CD1c-positive myeloid dendritic cell (primary cell): Measurements from ENCODE around the gene CEBPZOS.
"Not testable (repeated sequence)": the region's sequence is repeated elsewhere in the genome, so short reads cannot be mapped to it uniquely, and the experiment has no call there.

Experiments
- DNase-seq: peaks from one replicate; pipeline ENCODE4 v3.0.0-alpha.2; 2016; ENCODE audit errors: extremely low spot score

The CEBPZOS gene

GRCh38 chr2:37191253-37191652 is 5.0 kb upstream of the CEBPZOS start:
- no peak for DNase-seq

- DNase-seq: no peak
These were observed 4.5 kb upstream of the CEBPZOS start for GRCh38 chr2:37191747-37192146.

GRCh38 chr2:37192551-37192950 is 3.7 kb upstream of the CEBPZOS start:
- no peak for DNase-seq

GRCh38 chr2:37195862-37196319 is 405 bp upstream of the CEBPZOS start:
- not testable (repeated sequence) for DNase-seq

- DNase-seq: no peak
These were observed 2.4 kb downstream of the CEBPZOS start for GRCh38 chr2:37198681-37199065.

GRCh38 chr2:37201208-37201607 is 4.9 kb downstream of the CEBPZOS start:
- DNase-seq: no peak

GRCh38 chr2:37201766-37202165 is 5.5 kb downstream of the CEBPZOS start:
- DNase-seq: no peak

GRCh38 chr2:37203708-37204107 is 7.4 kb downstream of the CEBPZOS start:
- no peak for DNase-seq

- DNase-seq: not testable (repeated sequence)
These were observed 8.9 kb downstream of the CEBPZOS start for GRCh38 chr2:37205071-37205661.

GRCh38 chr2:37205689-37206341 is 9.5 kb downstream of the CEBPZOS start:
- no peak for DNase-seq

GRCh38 chr2:37206760-37207159 is 10.5 kb downstream of the CEBPZOS start:
- DNase-seq: not testable (repeated sequence)

GRCh38 chr2:37211212-37211611 is 14.9 kb downstream of the CEBPZOS start:
- DNase-seq: no peak

GRCh38 chr2:37211939-37212338 is 15.6 kb downstream of the CEBPZOS start:
- DNase-seq: no peak

GRCh38 chr2:37215250-37215649 is 19.0 kb downstream of the CEBPZOS start:
- peak; percentile 60 for DNase-seq

GRCh38 chr2:37219046-37219445 is 22.8 kb downstream of the CEBPZOS start:
- no peak for DNase-seq

GRCh38 chr2:37223131-37223530 is 26.8 kb downstream of the CEBPZOS start:
- no peak for DNase-seq

- no peak for DNase-seq
These were observed 27.8 kb downstream of the CEBPZOS start for GRCh38 chr2:37224063-37224462.

- DNase-seq: not testable (repeated sequence)
These were observed 28.8 kb downstream of the CEBPZOS start for GRCh38 chr2:37225129-37225528.

- no peak for DNase-seq
These were observed 30.6 kb downstream of the CEBPZOS start for GRCh38 chr2:37226863-37227262.

GRCh38 chr2:37228788-37229187 is 32.5 kb downstream of the CEBPZOS start:
- no peak for DNase-seq

- DNase-seq: peak; percentile 8
These were observed 34.3 kb downstream of the CEBPZOS start for GRCh38 chr2:37230581-37230980.

- DNase-seq: peak; percentile 96
These were observed 35.2 kb downstream of the CEBPZOS start, which contains the start of the genes CEBPZ and NDUFAF7 for GRCh38 chr2:37231241-37232130. TSS of gene CEBPZ (minus strand) at chr2:37231596. CDS start at chr2:37231567, 29 bp downstream. TSS of gene NDUFAF7 (plus strand) at chr2:37231658. CDS start at chr2:37231706, 48 bp downstream.
